ENCODE data around the gene ZMIZ1.

The ZMIZ1 gene

DNA sequence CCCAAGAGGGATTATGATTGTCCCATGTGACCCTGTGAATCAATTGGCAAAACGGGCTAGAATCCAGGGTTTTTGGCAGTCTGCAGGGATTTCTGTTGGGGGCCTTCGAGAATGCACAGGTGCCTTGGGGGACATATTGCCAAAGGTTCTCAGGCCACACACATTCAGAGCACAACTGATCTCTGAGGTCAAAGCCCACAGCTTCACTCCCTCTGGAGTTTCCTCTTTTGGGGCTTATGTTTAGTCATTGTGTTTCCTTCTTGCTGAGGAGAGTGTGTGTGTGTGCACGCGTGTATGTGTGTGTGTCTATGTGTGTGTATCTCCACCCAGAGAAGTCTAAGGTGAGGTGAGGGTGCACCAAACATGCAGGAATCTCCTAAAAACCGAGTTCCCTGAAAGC is 287.3 kb downstream of the ZMIZ1 start:
- TF ChIP-seq, protein P1, sequence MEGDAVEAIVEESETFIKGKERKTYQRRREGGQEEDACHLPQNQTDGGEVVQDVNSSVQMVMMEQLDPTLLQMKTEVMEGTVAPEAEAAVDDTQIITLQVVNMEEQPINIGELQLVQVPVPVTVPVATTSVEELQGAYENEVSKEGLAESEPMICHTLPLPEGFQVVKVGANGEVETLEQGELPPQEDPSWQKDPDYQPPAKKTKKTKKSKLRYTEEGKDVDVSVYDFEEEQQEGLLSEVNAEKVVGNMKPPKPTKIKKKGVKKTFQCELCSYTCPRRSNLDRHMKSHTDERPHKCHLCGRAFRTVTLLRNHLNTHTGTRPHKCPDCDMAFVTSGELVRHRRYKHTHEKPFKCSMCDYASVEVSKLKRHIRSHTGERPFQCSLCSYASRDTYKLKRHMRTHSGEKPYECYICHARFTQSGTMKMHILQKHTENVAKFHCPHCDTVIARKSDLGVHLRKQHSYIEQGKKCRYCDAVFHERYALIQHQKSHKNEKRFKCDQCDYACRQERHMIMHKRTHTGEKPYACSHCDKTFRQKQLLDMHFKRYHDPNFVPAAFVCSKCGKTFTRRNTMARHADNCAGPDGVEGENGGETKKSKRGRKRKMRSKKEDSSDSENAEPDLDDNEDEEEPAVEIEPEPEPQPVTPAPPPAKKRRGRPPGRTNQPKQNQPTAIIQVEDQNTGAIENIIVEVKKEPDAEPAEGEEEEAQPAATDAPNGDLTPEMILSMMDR (IDR thresholded peaks at IDR 0.05) = no peak
- TF ChIP-seq ZFX (IDR thresholded peaks at IDR 0.05; ENCODE audit: borderline replicate concordance) = no peak
- no peak overlapping the region for H3K27ac ChIP-seq

DNA sequence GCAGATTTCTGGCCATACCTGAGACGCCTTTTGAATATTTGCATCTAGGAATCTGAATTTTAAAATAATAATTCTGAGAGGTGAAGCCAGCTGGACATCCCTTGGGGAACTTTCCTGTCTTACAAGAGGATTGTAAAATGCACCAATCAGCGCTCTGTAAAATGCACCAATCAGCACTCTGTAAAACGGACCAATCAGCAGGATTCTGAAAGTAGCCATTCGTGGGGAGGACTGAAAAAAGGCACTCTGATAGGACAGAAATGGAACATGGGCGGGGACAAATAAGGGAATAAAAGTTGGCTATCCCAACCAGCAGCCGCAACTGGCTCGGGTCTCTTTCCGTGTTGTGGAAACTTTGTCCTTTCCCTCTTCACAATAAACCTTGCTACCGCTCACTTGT is 288.4 kb downstream of the ZMIZ1 start:
- H3K27ac ChIP-seq = no peak overlapping the region
- TF ChIP-seq, protein P1 (IDR thresholded peaks at IDR 0.05) = no peak
- no peak for TF ChIP-seq ZFX (IDR thresholded peaks at IDR 0.05; ENCODE audit: borderline replicate concordance)

DNA sequence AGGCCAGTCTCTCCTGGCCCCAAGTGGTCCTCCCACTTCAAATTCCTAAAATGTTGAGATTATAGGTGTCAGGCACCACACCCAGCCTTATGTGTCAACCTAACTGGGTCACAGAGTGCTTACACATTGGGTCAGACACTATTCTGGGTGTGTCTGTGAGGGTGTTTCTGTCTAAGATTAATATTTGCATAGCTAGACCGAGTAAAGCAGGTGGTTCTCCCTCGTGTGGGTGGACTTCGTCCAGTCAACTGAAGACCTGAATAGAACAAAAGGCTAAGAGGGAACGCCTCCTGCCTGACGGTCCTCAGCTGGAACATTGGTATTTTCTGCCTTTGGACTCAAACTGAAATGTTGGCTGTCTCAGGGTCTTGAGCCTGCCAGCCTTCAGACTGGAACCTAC is 290.0 kb downstream of the ZMIZ1 start:
- TF ChIP-seq, protein P1 (IDR thresholded peaks at IDR 0.05) = no peak
- TF ChIP-seq ZFX (IDR thresholded peaks at IDR 0.05; ENCODE audit: borderline replicate concordance) = no peak
- no peak overlapping the region for H3K27ac ChIP-seq

DNA sequence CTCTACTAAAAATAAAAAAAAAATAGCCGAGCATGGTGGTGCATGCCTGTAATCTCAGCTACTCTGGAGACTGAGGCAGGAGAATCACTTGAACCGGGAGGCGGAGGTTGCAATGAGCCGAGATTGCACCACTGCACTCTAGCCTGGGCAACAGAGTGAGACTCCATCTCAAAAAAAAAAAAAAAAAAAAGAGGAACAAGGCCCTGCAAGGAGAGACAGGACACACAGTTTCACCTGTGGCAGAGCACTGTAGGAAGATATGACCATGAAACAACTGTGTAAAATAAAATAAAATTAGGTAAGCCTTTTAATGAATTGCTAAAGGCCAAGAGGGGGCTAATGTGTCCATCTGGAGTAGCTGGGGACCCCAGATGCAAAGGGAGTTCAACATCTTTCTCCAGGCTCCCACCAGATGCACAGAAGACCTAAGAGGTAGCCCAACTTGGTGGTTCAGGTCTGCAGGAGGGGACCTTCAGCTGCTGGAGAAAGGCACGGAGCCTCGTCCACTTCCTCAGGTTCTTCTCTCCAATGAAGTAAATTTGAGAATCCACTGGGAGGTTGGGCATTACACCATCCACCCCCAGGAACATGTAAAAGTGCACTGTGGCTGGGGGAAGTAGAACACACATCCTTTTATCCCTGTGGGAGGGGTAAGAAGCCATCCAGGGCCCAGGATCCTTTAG is 291.2 kb downstream of the ZMIZ1 start:
- TF ChIP-seq, protein P1 (IDR thresholded peaks at IDR 0.05) = no peak
- no peak for TF ChIP-seq ZFX (IDR thresholded peaks at IDR 0.05; ENCODE audit: borderline replicate concordance)
- no peak overlapping the region for H3K27ac ChIP-seq

DNA sequence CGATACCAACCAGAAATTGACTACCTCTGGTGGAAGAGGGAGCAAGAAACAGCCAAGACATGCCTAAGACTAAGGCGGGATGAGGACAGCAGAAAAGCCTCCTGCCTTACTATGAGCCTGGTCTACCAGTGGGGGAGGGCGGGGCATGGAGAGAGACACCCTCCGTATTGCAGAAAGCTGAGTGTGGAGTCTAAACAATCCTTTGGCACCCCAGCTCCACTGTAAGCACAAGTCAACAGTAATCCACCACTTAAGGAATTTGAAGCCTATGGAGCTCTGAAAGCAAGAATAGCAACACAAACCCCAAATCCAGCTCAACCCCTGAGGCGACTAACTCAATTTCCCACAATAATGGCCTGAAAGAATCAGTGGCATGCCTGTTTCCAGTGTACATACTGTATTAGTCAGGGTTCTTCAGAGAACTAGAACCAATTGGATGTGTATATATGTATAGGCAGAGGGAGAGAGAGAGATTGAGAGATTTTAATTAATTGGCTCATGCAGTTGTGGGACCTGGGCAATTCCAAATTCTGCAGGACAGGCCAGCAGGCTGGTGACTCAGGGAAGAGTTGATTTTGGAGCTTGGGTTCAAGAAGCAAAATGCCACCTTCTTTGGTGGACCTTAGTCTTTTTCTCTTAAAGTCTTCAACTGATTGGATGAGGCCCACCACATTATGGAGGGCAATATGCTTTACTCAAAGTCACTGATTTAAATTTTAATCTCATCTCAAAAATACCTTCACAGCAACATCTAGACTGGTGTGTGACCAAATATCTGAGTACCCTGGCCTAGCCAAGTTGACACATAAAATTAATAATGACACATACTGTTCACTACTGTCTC is 292.0 kb downstream of the ZMIZ1 start:
- TF ChIP-seq, protein P1 (IDR thresholded peaks at IDR 0.05) = no peak
- no peak for TF ChIP-seq ZFX (IDR thresholded peaks at IDR 0.05; ENCODE audit: borderline replicate concordance)
- no peak overlapping the region for H3K27ac ChIP-seq

DNA sequence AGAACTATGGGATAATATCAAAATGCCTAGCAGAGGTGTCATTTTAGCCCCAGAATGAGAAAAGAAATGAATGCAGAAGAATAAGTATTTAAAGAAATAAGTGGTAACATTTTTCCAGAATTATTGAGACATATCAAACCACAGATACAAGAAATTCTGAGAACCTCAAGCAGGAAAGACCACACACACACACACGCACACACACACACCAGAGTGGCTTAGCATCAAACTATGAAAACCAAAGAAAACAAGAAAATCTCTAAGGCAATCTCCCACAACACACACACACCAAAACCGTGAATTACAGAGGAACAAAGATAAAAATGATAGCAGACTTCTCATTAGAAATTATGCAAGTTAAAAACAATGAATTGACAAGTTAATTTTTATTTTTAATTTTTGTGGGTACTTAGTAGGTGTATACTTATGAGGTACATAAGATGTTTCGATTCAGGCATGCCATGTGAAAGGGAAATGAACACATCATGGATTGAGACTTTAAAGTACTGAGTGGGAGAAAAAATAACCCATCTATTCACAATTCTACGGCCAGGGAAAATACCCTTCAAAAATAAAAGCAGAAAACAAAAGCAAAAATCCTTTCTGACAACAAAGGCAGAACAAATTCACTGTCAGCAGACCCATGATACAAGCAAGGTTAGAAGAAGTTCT is 293.1 kb downstream of the ZMIZ1 start:
- no peak overlapping the region for H3K27ac ChIP-seq
- TF ChIP-seq ZFX (IDR thresholded peaks at IDR 0.05; ENCODE audit: borderline replicate concordance) = no peak
- TF ChIP-seq, protein P1 (IDR thresholded peaks at IDR 0.05) = no peak
